ENCODE measurements around the gene GCA. TPM values are rescaled to one million over a fixed set of nuclear protein-coding genes. Genes with fewer than 3 reads are reported as not detected.
A peak's percentile ranks its signal among the peaks of the same experiment; 100 is the strongest.

GCA gene
- total RNA-seq, 3 donors from 2014 or later (not counting 1 experiment from before 2014, with no cell fraction given) = 5.5 to 9.7 (median 6.6) TPM

GRCh38 chr2:162301877-162302276 lies 42.1 kb upstream of the GCA start:
- intact Hi-C loops (cut with micrococcal nuclease) = no loop called here
- WGBS (ENCODE audit: insufficient coverage) = 100% methylated on average over 1 of the region's 1 CpG

GRCh38 chr2:162305901-162306300 lies 38.0 kb upstream of the GCA start:
- Mint-ChIP-seq H3K4me3 (no peak overlapping the region), H3K36me3 (no peaks in the 10 kb centered on the region), H3K9me3 (no peaks in the 10 kb centered on the region), H3K27me3 (ENCODE audit: low read depth in 2 of 2) (no peaks in the 10 kb centered on the region), H3K4me1 (peaks cover 17 to 22% of the 10 kb centered on the region in 2 donors), H3K27ac (no peak overlapping the region)
- ATAC-seq = no peak
- DNase-seq = no peak
- Histone ChIP-seq H3K36me3 (ENCODE audit: control insufficient read depth, insufficient read depth, low read length) (peaks cover 27% of the 10 kb centered on the region), H3K27ac (ENCODE audit: low read length) (no peak overlapping the region), H3K4me3 (ENCODE audit: low read length) (no peak overlapping the region), H3K4me1 (ENCODE audit: control insufficient read depth, insufficient read depth, low read length) (peaks cover 7% of the 10 kb centered on the region), H3K9me3 (ENCODE audit: control insufficient read depth, insufficient read depth, low read length) (no peaks in the 10 kb centered on the region), H3K27me3 (ENCODE audit: control insufficient read depth, insufficient read depth, low read length) (no peaks in the 10 kb centered on the region)
- no peak for TF ChIP-seq CTCF (IDR thresholded peaks at IDR 0.05)
- intact Hi-C loops (cut with micrococcal nuclease) = no loop called here
- WGBS (ENCODE audit: insufficient coverage) = 96% methylated on average over 3 of the region's 3 CpGs

More at GRCh38 chr2:162301877-162302276, 42.1 kb upstream of the GCA start:
- Histone ChIP-seq H3K4me3 (ENCODE audit: low read length) (no peak overlapping the region), H3K9me3 (ENCODE audit: control insufficient read depth, insufficient read depth, low read length) (no peaks in the 10 kb centered on the region), H3K36me3 (ENCODE audit: control insufficient read depth, insufficient read depth, low read length) (peaks cover 12% of the 10 kb centered on the region), H3K27ac (ENCODE audit: low read length) (no peak overlapping the region), H3K27me3 (ENCODE audit: control insufficient read depth, insufficient read depth, low read length) (no peaks in the 10 kb centered on the region), H3K4me1 (ENCODE audit: control insufficient read depth, insufficient read depth, low read length) (no peaks in the 10 kb centered on the region)
- no peaks in the 10 kb centered on the region for H3K4me1 Mint-ChIP-seq
- H3K27ac Mint-ChIP-seq = no peak overlapping the region
- no peak overlapping the region for H3K4me3 Mint-ChIP-seq
- no peak for TF ChIP-seq CTCF (IDR thresholded peaks at IDR 0.05)
- no peaks in the 10 kb centered on the region for H3K9me3 Mint-ChIP-seq
- no peaks in the 10 kb centered on the region for H3K27me3 Mint-ChIP-seq (ENCODE audit: low read depth in 2 of 2)
- ATAC-seq = no peak
- no peaks in the 10 kb centered on the region for H3K36me3 Mint-ChIP-seq
- DNase-seq = no peak

GRCh38 chr2:162308747-162309503 lies 35.0 kb upstream of the GCA start:
- H3K36me3 ChIP-seq (ENCODE audit: control insufficient read depth, insufficient read depth, low read length) = peaks cover 27% of the 10 kb centered on the region
- TF ChIP-seq CTCF (IDR thresholded peaks at IDR 0.05) = no peak
- no peaks in the 10 kb centered on the region for H3K9me3 ChIP-seq (ENCODE audit: control insufficient read depth, insufficient read depth, low read length)
- Mint-ChIP-seq H3K4me3 (no peak overlapping the region), H3K36me3 (no peaks in the 10 kb centered on the region), H3K9me3 (no peaks in the 10 kb centered on the region), H3K4me1 (peaks cover 21 to 35% of the 10 kb centered on the region in 2 donors), H3K27me3 (ENCODE audit: low read depth in 2 of 2) (no peaks in the 10 kb centered on the region), H3K27ac (peak overlapping the region; percentile 22 to 66)
- intact Hi-C loops (cut with micrococcal nuclease) = no loop called here
- DNase-seq = no peak
- H3K27ac ChIP-seq (ENCODE audit: low read length) = peak overlapping the region; percentile 4
- peak; percentile 80 to 81 (median 80) for ATAC-seq
- no peak overlapping the region for H3K4me3 ChIP-seq (ENCODE audit: low read length)
- WGBS (ENCODE audit: insufficient coverage) = 54% methylated on average over 3 of the region's 3 CpGs
- H3K27me3 ChIP-seq (ENCODE audit: control insufficient read depth, insufficient read depth, low read length) = no peaks in the 10 kb centered on the region
- H3K4me1 ChIP-seq (ENCODE audit: control insufficient read depth, insufficient read depth, low read length) = peaks cover 7% of the 10 kb centered on the region

GRCh38 chr2:162312853-162313252 lies 31.1 kb upstream of the GCA start:
- H3K27ac Mint-ChIP-seq = no peak overlapping the region
- ATAC-seq (no peak), DNase-seq (no peak)
- Histone ChIP-seq H3K36me3 (ENCODE audit: control insufficient read depth, insufficient read depth, low read length) (peaks cover 9% of the 10 kb centered on the region), H3K27ac (ENCODE audit: low read length) (no peak overlapping the region), H3K9me3 (ENCODE audit: control insufficient read depth, insufficient read depth, low read length) (no peaks in the 10 kb centered on the region), H3K27me3 (ENCODE audit: control insufficient read depth, insufficient read depth, low read length) (no peaks in the 10 kb centered on the region), H3K4me1 (ENCODE audit: control insufficient read depth, insufficient read depth, low read length) (peaks cover 14% of the 10 kb centered on the region), H3K4me3 (ENCODE audit: low read length) (no peak overlapping the region)
- intact Hi-C loops (cut with micrococcal nuclease) = no loop called here
- H3K4me1 Mint-ChIP-seq = peaks cover 55 to 73% of the 10 kb centered on the region in 2 donors
- H3K9me3 Mint-ChIP-seq = no peaks in the 10 kb centered on the region
- no peak for TF ChIP-seq CTCF (IDR thresholded peaks at IDR 0.05)
- H3K4me3 Mint-ChIP-seq = no peak overlapping the region
- WGBS (ENCODE audit: insufficient coverage) = no CpG with 5 or more reads among the region's 1 CpG
- no peaks in the 10 kb centered on the region for H3K36me3 Mint-ChIP-seq
- no peaks in the 10 kb centered on the region for H3K27me3 Mint-ChIP-seq (ENCODE audit: low read depth in 2 of 2)

All from natural killer cell (primary cell).